SH-SY5Y (cell line): Measurements from ENCODE around the gene PERP.

Source experiments
- GATA2 ChIP-seq: IDR thresholded peaks from 2 replicates; pipeline ENCODE4 v1.6.1; 2011; ENCODE audit warnings: mild to moderate bottlenecking, low read depth, low read length
- GATA3 ChIP-seq: IDR thresholded peaks from 2 replicates; pipeline ENCODE4 v1.6.1; 2011; ENCODE audit warnings: low read depth, mild to moderate bottlenecking, low read length, moderate library complexity

- TF ChIP-seq GATA3 (no peak), GATA2 (no peak)
Measured at GRCh38 chr6:138087593-138088325, 19.5 kb downstream of the PERP start.
